ENCODE results near the gene SEMG2.

- TF ChIP-seq CTCF (IDR thresholded peaks at IDR 0.05; ENCODE audit: borderline replicate concordance, extremely low read depth, low read length, poor library complexity, severe bottlenecking) = no peak
- no peak for TF ChIP-seq EZH2 (IDR thresholded peaks at IDR 0.05; ENCODE audit: borderline replicate concordance, low read depth, low read length, severe bottlenecking)
These were observed 39.5 kb upstream of the SEMG2 start for GRCh38 chr20:45181639-45182038.

All from DND-41 (cell line).